ENCODE data around the gene CXorf49B.

CXorf49B gene

GRCh38 chrX:71815906-71816156, 52.7 kb downstream of the CXorf49B start:
- DNase-seq (ENCODE audit: low spot score): no peak
